Skeletal muscle satellite cell (primary cell): Measurements from ENCODE around the gene TLE3.
A peak's percentile ranks its signal among the peaks of the same experiment; 100 is the strongest.

Experiments
- H3K27me3 ChIP-seq: 2 replicates; pipeline ENCODE4 v1.7.0; 2013; ENCODE audit warnings: low read length; ENCODE audit not compliant: control insufficient read depth, insufficient read depth
- H3K36me3 ChIP-seq: 2 replicates; pipeline ENCODE4 v1.7.0; 2013; ENCODE audit warnings: mild to moderate bottlenecking, control low read depth, low read length; ENCODE audit not compliant: insufficient read depth
- H3K4me1 ChIP-seq: 2 replicates; pipeline ENCODE4 v1.7.0; 2013; ENCODE audit warnings: low read length; ENCODE audit not compliant: control insufficient read depth, insufficient read depth
- H3K4me2 ChIP-seq: 2 replicates; pipeline ENCODE4 v1.7.0; 2013; ENCODE audit warnings: mild to moderate bottlenecking, low read length
- H3K4me3 ChIP-seq: 2 replicates; pipeline ENCODE4 v1.7.0; 2013; ENCODE audit warnings: low read length
- H3K9ac ChIP-seq: 2 replicates; pipeline ENCODE4 v1.7.0; 2013; ENCODE audit warnings: mild to moderate bottlenecking, low read depth, low read length, moderate library complexity
- H3K9me3 ChIP-seq: replicated peaks from 2 replicates; pipeline ENCODE4 v1.7.0; 2013; ENCODE audit warnings: mild to moderate bottlenecking, control low read depth, low read length

TLE3 gene

DNA sequence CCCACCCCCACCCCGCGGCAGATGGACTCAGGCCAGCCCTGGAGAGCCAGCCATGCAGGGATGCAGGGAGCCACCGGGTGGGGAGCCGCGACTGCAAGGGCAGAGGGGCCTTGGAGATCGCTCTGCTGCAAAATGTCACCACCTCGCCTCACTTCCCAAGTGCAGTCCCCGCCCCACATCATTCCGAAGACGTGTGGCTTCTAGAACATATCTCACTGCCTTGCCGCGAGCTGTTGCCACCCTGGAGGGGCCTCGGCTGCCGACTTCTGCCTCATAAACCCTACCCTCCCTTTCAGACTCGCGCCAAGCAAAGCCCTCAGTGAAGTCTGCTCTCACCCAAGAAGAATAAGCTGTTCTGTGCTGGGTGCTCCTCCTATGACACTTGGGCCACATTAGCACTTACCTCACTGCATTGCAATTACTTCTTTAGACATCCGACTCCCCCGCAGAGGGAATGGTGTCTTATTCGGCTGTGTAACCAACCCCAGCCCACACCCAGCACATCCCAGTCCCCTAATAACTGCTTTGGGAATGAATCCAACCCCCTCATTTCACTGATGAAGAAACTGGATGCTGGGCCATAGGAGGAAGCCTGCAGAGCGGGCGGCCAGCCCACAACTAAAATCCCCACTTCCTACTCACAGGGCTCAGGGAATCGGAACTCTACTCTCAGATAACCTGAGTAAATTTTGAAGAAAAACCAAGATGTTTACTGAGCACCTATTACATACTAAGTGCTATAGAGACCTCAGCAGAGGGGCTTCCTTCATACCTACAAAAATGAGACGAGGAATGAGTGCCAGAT is 8.6 kb downstream of the TLE3 start:
- Histone ChIP-seq H3K4me3 (no peak overlapping the region), H3K9ac (no peak overlapping the region), H3K27me3 (no peaks in the 10 kb centered on the region), H3K4me1 (peaks cover 46% of the 10 kb centered on the region), H3K36me3 (peaks cover 76% of the 10 kb centered on the region), H3K9me3 (no peaks in the 10 kb centered on the region), H3K4me2 (peak overlapping the region; percentile 38)

DNA sequence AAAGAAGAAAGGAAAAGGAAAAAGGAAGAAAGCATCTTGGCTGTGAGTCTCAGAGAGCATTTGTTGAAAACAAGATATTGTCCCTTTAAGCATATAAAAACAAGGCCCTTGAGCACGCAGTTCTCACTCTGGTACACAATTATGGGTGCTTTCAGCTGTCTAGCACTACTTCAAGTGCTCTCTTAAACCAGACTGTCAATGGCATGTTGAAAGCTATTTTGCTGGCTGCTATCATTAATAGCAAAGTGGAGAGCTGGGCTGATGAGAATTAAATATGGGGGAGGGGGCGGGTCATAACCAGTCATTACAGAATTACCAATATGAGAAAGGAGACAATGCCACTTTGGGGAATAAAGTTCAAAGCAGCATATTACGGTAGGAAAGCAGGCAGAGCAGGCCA is 9.3 kb downstream of the TLE3 start:
- Histone ChIP-seq H3K4me2 (no peak overlapping the region), H3K9ac (no peak overlapping the region), H3K4me3 (no peak overlapping the region), H3K36me3 (peaks cover 78% of the 10 kb centered on the region), H3K4me1 (peaks cover 39% of the 10 kb centered on the region), H3K27me3 (no peaks in the 10 kb centered on the region), H3K9me3 (no peaks in the 10 kb centered on the region)

DNA sequence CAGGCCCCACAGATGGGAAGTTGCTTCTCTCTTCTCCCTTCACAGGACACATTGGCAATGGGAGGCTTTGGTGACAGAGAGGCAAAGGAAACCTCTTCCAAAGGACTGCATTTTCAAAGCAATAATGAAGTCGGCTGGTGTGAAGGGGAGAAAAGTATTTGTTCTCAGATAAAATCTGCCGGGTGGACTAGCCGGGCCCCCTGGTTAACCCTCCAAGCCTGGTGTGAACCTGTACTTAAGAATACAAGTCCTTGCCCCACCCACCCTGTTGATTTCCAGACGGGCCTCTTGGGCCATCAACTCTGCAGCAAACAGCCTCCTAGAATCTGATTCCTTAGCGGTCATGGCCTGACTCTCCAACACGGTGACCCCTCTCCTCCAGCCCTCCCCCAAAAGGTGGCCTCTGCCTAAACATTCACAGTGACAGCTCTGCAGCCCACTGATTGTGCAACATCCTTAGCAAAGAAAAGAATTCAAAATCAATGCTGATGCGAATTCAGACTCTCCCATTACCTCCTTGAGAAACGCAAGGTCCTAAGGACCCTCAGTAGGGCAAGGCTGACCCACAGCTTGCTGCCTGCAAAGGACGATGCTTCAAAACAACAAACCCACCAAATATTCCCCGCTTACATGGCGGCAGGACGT is 9.9 kb downstream of the TLE3 start:
- Histone ChIP-seq H3K36me3 (peaks cover 79% of the 10 kb centered on the region), H3K27me3 (no peaks in the 10 kb centered on the region), H3K9me3 (no peaks in the 10 kb centered on the region), H3K9ac (no peak overlapping the region), H3K4me1 (peaks cover 33% of the 10 kb centered on the region), H3K4me2 (no peak overlapping the region), H3K4me3 (no peak overlapping the region)

- Histone ChIP-seq H3K36me3 (peaks cover 79% of the 10 kb centered on the region), H3K9me3 (no peaks in the 10 kb centered on the region), H3K4me1 (peaks cover 21% of the 10 kb centered on the region), H3K4me2 (no peak overlapping the region), H3K9ac (no peak overlapping the region), H3K27me3 (no peaks in the 10 kb centered on the region), H3K4me3 (no peak overlapping the region)
These were observed 11.1 kb downstream of the TLE3 start for GRCh38 chr15:70086636-70087035.

- Histone ChIP-seq H3K4me1 (peaks cover 7% of the 10 kb centered on the region), H3K9me3 (no peaks in the 10 kb centered on the region), H3K9ac (no peak overlapping the region), H3K4me3 (no peak overlapping the region), H3K36me3 (peaks cover 79% of the 10 kb centered on the region), H3K4me2 (no peak overlapping the region), H3K27me3 (no peaks in the 10 kb centered on the region)
These were observed 13.3 kb downstream of the TLE3 start for GRCh38 chr15:70084461-70084860.

DNA sequence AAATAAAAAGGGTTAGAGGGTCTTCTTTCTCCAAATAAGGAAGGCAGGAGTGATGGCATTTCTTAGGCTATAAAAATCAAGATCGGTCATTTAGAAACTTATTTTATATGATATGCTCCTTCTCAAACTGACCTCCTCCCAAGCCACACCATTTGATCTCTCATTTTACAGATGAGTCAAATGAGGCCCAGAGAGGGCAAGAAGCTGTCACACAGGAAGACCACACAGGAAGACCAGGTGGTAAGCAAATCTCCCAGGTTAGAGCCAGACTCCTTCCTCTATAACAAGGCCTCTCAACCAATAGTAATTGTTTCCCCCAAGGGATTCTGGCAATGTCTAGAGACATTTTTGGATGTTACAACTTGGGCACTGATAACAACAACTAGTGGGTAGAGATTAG is 13.8 kb downstream of the TLE3 start:
- Histone ChIP-seq H3K4me1 (peaks cover 2% of the 10 kb centered on the region), H3K36me3 (peaks cover 76% of the 10 kb centered on the region), H3K4me3 (no peak overlapping the region), H3K27me3 (no peaks in the 10 kb centered on the region), H3K9ac (no peak overlapping the region), H3K9me3 (no peaks in the 10 kb centered on the region), H3K4me2 (no peak overlapping the region)

DNA sequence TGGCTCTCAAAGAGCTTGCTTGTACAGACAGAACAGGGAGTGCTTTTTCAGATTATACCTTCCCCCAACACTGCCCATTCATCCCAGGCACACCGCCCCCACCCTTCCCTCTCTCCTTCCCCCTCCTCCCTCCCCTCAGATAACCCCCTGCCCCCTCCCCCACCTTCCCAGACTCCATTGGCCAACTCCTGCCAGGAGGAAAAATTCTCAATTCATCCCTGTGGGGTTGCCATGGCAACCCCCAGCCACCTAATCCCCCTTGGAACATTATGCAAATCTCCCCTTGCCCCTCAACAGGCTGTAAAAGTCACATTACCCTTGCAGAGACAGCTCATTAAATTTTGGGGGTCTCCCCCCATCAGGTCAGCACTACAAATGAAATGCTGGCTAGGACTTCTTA is 14.3 kb downstream of the TLE3 start:
- Histone ChIP-seq H3K4me3 (no peak overlapping the region), H3K4me1 (no peaks in the 10 kb centered on the region), H3K4me2 (no peak overlapping the region), H3K27me3 (no peaks in the 10 kb centered on the region), H3K36me3 (peaks cover 80% of the 10 kb centered on the region), H3K9me3 (no peaks in the 10 kb centered on the region), H3K9ac (no peak overlapping the region)

DNA sequence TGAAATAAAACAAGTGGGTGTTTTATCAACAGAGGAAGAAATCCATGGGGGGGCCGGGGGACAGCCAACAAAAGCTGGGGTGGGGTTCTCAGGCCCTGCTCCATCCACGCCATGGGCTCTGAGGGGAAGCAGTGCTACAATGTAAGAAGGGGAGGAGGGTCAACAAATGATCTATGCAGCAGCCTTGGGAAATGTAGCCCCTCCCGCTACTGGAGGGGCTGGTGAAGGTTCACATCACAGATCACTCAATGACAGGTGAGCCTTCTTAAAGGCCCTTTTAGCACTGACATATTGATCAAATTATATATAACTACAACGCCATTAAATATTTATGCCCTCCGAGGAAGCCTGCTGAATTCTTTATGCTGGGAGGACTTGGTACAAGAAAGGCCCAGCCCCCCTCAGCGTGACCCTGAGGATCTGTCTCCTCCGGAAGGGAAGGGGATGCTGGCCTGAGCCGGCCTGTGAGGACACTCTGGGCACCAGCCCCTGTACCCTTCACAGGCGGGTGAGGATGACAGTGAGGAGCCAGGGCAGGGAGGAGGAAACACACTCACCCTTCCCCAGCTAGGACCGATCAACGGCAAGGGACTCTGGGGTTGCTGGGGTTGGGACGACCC is 15.3 kb downstream of the TLE3 start:
- Histone ChIP-seq H3K4me2 (no peak overlapping the region), H3K36me3 (peaks cover 77% of the 10 kb centered on the region), H3K4me1 (no peaks in the 10 kb centered on the region), H3K9ac (no peak overlapping the region), H3K9me3 (no peaks in the 10 kb centered on the region), H3K27me3 (no peaks in the 10 kb centered on the region), H3K4me3 (no peak overlapping the region)

DNA sequence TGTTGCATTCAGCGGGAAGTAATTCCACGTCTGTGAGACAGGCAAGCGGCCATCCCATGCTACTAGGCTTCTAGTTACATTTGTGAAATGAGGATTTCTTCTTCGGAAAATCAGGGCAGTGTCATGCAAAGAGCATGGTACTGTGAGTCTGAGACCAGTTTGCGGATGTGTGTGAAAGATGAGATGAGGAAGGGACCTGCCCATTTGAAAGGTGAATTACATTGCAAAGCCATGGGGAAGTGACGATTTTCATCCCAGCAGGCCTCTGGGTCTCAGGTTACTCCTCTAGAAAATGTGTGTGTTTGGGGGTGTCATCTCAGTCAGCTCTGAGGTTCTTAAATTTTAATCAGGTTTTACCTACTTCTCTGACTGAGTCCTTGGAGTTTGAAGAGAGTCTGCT is 16.1 kb downstream of the TLE3 start:
- no peaks in the 10 kb centered on the region for H3K9me3 ChIP-seq
- H3K4me3 ChIP-seq, result no peak overlapping the region
- H3K36me3 ChIP-seq, result peaks cover 70% of the 10 kb centered on the region
- H3K9ac ChIP-seq, result no peak overlapping the region
- H3K4me1 ChIP-seq, result no peaks in the 10 kb centered on the region
- H3K4me2 ChIP-seq, result no peak overlapping the region
- no peaks in the 10 kb centered on the region for H3K27me3 ChIP-seq

DNA sequence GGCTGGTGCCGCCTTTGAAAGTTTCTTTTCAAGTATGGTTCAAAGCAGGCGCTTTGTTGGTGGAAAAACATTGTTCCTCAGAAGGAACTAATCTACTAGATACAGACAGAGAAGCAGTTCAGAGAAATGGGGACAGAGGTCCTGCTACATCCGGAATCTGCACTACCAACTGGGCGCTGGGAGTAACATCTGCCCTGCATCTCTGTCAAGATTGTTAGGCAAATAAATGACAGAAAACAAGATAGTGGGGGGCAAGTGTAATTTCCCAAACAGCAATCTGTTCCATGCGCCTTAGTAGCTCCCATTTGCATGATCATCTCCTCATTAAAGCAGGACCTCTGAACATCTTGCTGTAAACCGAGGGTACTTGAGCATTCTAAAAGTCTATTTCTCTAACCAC is 17.4 kb downstream of the TLE3 start:
- no peaks in the 10 kb centered on the region for H3K4me1 ChIP-seq
- H3K36me3 ChIP-seq, result peaks cover 62% of the 10 kb centered on the region
- no peaks in the 10 kb centered on the region for H3K27me3 ChIP-seq
- no peak overlapping the region for H3K9ac ChIP-seq
- no peak overlapping the region for H3K4me3 ChIP-seq
- H3K4me2 ChIP-seq, result no peak overlapping the region
- H3K9me3 ChIP-seq, result no peaks in the 10 kb centered on the region

- Histone ChIP-seq H3K4me1 (no peaks in the 10 kb centered on the region), H3K9me3 (no peaks in the 10 kb centered on the region), H3K36me3 (peaks cover 62% of the 10 kb centered on the region), H3K27me3 (no peaks in the 10 kb centered on the region), H3K9ac (no peak overlapping the region), H3K4me3 (no peak overlapping the region), H3K4me2 (no peak overlapping the region)
These were observed 17.8 kb downstream of the TLE3 start for GRCh38 chr15:70079888-70080287.
